ENCODE results near the gene ABLIM1.

- TF ChIP-seq POLR2AphosphoS5 (IDR thresholded peaks at IDR 0.05; ENCODE audit: low read depth, low read length) = no peak
- TF ChIP-seq POLR2A (IDR thresholded peaks at IDR 0.05; ENCODE audit: low read depth, low read length) = no peak
- no peak for TF ChIP-seq PAX5 (IDR thresholded peaks at IDR 0.05; ENCODE audit: insufficient read depth, low read length, severe bottlenecking)
- TF ChIP-seq TAF1 (IDR thresholded peaks at IDR 0.05; ENCODE audit: low read depth, low read length) = no peak
- TF ChIP-seq SPI1 (IDR thresholded peaks at IDR 0.05; ENCODE audit: low read depth, low read length) = no peak
- no peak for TF ChIP-seq POU2F2 (IDR thresholded peaks at IDR 0.05; ENCODE audit: low read depth, low read length)
These were observed 151.1 kb downstream of the ABLIM1 start for GRCh38 chr10:114506871-114507385.

Measured in GM12891 (cell line).